Loucy (cell line): Measurements from ENCODE around the gene TNKS1BP1.

Experiments
- H2AFZ ChIP-seq: fragments of 200-600 bp; sonication (generic); 2 replicates; pipeline ENCODE4 v1.6.0; 2016; ENCODE audit warnings: antibody characterized with exemption, mild to moderate bottlenecking, low read length, moderate library complexity
- H3F3A ChIP-seq: fragments of 200-600 bp; 2 replicates; pipeline ENCODE4 v1.6.0; 2016; ENCODE audit warnings: antibody characterized with exemption, low read depth, mild to moderate bottlenecking
- H3K27me3 ChIP-seq: fragments of 200-600 bp; sonication (generic); 2 replicates; pipeline ENCODE4 v1.6.1; 2014; ENCODE audit warnings: low read length, mild to moderate bottlenecking; ENCODE audit not compliant: insufficient read depth, poor library complexity, severe bottlenecking
- H3K36me3 ChIP-seq: fragments of 200-600 bp; sonication (generic); 2 replicates; pipeline ENCODE4 v1.6.1; 2016; ENCODE audit warnings: low read length; ENCODE audit not compliant: insufficient read depth
- H3K4me1 ChIP-seq: fragments of 200-600 bp; sonication (generic); 2 replicates; pipeline ENCODE4 v1.5.1; 2014; ENCODE audit warnings: low read length, mild to moderate bottlenecking; ENCODE audit not compliant: insufficient read depth, poor library complexity, severe bottlenecking
- H3K4me2 ChIP-seq: fragments of 200-600 bp; sonication (generic); 2 replicates; pipeline ENCODE4 v1.6.0; 2014; ENCODE audit warnings: antibody characterized with exemption, low read length, low read depth, mild to moderate bottlenecking; ENCODE audit not compliant: poor library complexity, severe bottlenecking
- H3K4me3 ChIP-seq: fragments of 200-600 bp; sonication (generic); 2 replicates; pipeline ENCODE4 v1.5.1; 2014; ENCODE audit warnings: low read length, mild to moderate bottlenecking, mixed read lengths; ENCODE audit not compliant: poor library complexity, severe bottlenecking
- H3K79me2 ChIP-seq: fragments of 200-600 bp; sonication (generic); 2 replicates; pipeline ENCODE4 v1.6.1; 2014; ENCODE audit warnings: low read length; ENCODE audit not compliant: insufficient read depth
- H3K9ac ChIP-seq: fragments of 200-600 bp; sonication (generic); 2 replicates; pipeline ENCODE4 v1.6.0; 2014; ENCODE audit warnings: mild to moderate bottlenecking, low read depth, low read length, moderate library complexity; ENCODE audit not compliant: poor library complexity, severe bottlenecking
- H3K9me2 ChIP-seq: fragments of 200-600 bp; sonication (generic); replicated peaks from 2 replicates; pipeline ENCODE4 v1.6.1; 2016; ENCODE audit warnings: low read depth, low read length, mixed read lengths
- H3K9me3 ChIP-seq: fragments of 200-600 bp; sonication (generic); 2 replicates; pipeline ENCODE4 v1.6.1; 2014; ENCODE audit warnings: mild to moderate bottlenecking, antibody characterized with exemption, low read length, low read depth; ENCODE audit not compliant: insufficient read depth
- H4K20me1 ChIP-seq: fragments of 200-600 bp; sonication (generic); 2 replicates; pipeline ENCODE4 v1.6.0; 2014; ENCODE audit warnings: antibody characterized with exemption, low read length, mild to moderate bottlenecking; ENCODE audit not compliant: insufficient read depth, poor library complexity, severe bottlenecking
- EZH2phosphoT487 ChIP-seq: fragments of 200-600 bp; IDR thresholded peaks from 2 replicates; pipeline ENCODE4 v1.6.1; 2018; ENCODE audit warnings: antibody characterized with exemption, mild to moderate bottlenecking, moderate library complexity, borderline replicate concordance
- TF ChIP-seq, protein P1 (sequence below): fragments of 200-600 bp; sonication (generic); conservative IDR thresholded peaks from 2 replicates; pipeline ENCODE4 v1.5.1; 2014; ENCODE audit warnings: mild to moderate bottlenecking, antibody characterized with exemption, low read length

TNKS1BP1 gene

DNA sequence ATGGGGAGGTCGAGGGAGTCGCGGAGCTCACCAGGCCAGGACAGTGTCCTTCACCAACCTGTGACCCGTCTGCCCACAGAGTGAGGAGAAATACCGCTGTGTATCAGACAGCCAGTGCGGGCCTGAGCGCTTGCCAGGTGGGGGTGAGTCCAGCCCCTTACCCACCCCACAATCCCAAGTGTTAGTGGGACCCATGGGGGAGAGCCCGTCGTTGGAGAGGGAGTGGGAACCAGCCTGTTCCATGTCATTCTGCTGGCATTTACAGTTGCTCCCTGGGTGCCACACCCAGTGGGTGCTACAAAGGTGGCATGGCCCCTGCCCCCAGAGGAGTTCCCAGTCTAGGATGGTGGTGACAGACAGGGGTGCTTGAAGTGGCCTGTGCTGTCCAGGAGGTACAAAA, 22.6 kb upstream of the TNKS1BP1 start:
- no peaks in the 10 kb centered on the region for H3K79me2 ChIP-seq
- H3K36me3 ChIP-seq = no peaks in the 10 kb centered on the region
- H3F3A ChIP-seq = no peaks in the 10 kb centered on the region
- H3K27me3 ChIP-seq = no peaks in the 10 kb centered on the region
- H4K20me1 ChIP-seq = no peaks in the 10 kb centered on the region
- no peak overlapping the region for H2AFZ ChIP-seq
- no peak overlapping the region for H3K4me3 ChIP-seq
- H3K4me2 ChIP-seq = no peak overlapping the region
- TF ChIP-seq, protein P1, sequence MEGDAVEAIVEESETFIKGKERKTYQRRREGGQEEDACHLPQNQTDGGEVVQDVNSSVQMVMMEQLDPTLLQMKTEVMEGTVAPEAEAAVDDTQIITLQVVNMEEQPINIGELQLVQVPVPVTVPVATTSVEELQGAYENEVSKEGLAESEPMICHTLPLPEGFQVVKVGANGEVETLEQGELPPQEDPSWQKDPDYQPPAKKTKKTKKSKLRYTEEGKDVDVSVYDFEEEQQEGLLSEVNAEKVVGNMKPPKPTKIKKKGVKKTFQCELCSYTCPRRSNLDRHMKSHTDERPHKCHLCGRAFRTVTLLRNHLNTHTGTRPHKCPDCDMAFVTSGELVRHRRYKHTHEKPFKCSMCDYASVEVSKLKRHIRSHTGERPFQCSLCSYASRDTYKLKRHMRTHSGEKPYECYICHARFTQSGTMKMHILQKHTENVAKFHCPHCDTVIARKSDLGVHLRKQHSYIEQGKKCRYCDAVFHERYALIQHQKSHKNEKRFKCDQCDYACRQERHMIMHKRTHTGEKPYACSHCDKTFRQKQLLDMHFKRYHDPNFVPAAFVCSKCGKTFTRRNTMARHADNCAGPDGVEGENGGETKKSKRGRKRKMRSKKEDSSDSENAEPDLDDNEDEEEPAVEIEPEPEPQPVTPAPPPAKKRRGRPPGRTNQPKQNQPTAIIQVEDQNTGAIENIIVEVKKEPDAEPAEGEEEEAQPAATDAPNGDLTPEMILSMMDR = no peak
- TF ChIP-seq EZH2phosphoT487 = no peak
- 0 out of 2 replicates have a peak, but pooled peaks cover 4% of the 10 kb centered on the region for H3K9me3 ChIP-seq
- H3K4me1 ChIP-seq = peaks cover 7% of the 10 kb centered on the region
- H3K9me2 ChIP-seq = no peaks in the 10 kb centered on the region
- no peak overlapping the region for H3K9ac ChIP-seq

DNA sequence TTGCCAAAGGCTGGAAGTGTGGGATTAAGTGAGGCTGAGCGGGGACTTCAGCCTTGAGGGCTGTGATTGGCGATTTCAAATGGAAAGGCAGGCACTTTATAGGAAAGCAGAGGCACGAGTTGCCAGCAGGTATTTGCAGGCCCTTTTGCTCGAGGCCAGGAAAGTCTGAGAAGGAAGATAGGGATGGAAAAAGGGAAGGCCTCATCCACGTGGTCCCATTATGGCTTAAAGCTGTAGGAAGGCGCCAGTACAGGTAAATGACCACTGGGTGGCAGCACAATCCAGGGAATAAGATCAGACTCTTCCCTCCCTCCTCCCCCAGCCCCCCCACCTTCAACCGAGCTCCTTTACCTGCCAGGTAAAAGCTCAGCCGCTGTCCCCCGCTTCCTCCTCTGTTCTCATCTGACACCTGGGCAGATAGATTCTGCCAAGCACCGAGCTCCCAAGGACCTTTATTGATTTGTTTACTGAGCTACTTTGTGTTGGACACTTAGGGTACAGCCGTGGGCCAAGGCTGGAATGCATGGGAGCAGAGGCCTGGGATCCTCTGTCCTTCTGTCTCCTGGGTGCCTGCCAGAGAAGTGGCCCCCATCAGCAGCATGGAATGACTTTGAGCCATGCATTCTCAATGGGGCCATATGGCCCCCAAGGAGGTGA, 20.9 kb upstream of the TNKS1BP1 start:
- H2AFZ ChIP-seq = peak overlapping the region; percentile 54
- peaks cover 7% of the 10 kb centered on the region for H3K4me1 ChIP-seq
- no peaks in the 10 kb centered on the region for H3K36me3 ChIP-seq
- no peak overlapping the region for H3K4me2 ChIP-seq
- no peaks in the 10 kb centered on the region for H3K79me2 ChIP-seq
- no peak overlapping the region for H3K4me3 ChIP-seq
- H3F3A ChIP-seq = no peaks in the 10 kb centered on the region
- no peaks in the 10 kb centered on the region for H4K20me1 ChIP-seq
- H3K27me3 ChIP-seq = no peaks in the 10 kb centered on the region
- no peaks in the 10 kb centered on the region for H3K9me2 ChIP-seq
- TF ChIP-seq, protein P1 = peak; percentile 74
- no peak for TF ChIP-seq EZH2phosphoT487
- no peak overlapping the region for H3K9ac ChIP-seq
- H3K9me3 ChIP-seq = no peaks in the 10 kb centered on the region

DNA sequence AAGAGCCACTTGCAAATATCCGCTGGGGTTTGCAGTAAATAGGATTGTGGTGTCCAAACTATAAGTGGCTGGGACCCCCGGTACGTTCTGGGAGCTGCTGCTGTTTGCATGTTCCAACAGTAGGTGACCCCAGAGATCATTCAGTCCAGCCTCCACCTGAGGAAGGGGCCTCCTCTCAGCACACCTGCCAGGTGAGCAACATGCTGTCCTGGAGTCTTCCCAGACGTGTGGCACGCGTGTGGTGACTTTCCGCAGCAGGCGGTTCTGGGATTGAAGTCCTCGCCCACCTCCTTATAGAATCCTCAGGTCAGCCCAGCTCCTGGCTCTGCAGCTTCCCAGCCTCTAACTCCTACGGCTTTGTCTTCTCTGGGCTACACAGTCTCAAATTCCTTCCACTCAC, 20.1 kb upstream of the TNKS1BP1 start:
- Histone ChIP-seq H3K36me3 (no peaks in the 10 kb centered on the region), H3K9me2 (no peaks in the 10 kb centered on the region), H3K9me3 (no peaks in the 10 kb centered on the region), H3K27me3 (no peaks in the 10 kb centered on the region), H3K79me2 (no peaks in the 10 kb centered on the region), H3K4me2 (no peak overlapping the region), H4K20me1 (no peaks in the 10 kb centered on the region), H3K4me3 (no peak overlapping the region), H2AFZ (peak overlapping the region; percentile 54; the same call in 1 of the 2 replicates), H3F3A (no peaks in the 10 kb centered on the region), H3K9ac (no peak overlapping the region), H3K4me1 (peaks cover 9% of the 10 kb centered on the region)
- no peak for TF ChIP-seq EZH2phosphoT487
- TF ChIP-seq, protein P1 = no peak
